Measurements from ENCODE around the gene ANGPTL8. TPM values are rescaled to one million over a fixed set of nuclear protein-coding genes. Genes with fewer than 3 reads are reported as not detected.

The ANGPTL8 gene
- total and polyA plus RNA-seq, 9 of the 15 experiments (the other 6 are each of a cell fraction or from before 2014, with no cell fraction given), result not detected

GRCh38 chr19:11242864-11243797, 3.7 kb downstream of the ANGPTL8 start (continued):
- TF ChIP-seq FOXM1 (IDR thresholded peaks at IDR 0.05; ENCODE audit: low read depth) (no peak), FOXM1 (CRISPR knock-in tag; IDR thresholded peaks at IDR 0.05; ENCODE audit: low read depth) (0 out of 2 replicates have a peak, but pooled peaks have one; percentile 60), ZNF592 (IDR thresholded peaks at IDR 0.05) (no peak), HNRNPL (IDR thresholded peaks at IDR 0.05; ENCODE audit: low read depth, low read length) (no peak), FOXK1 (CRISPR knock-in tag; IDR thresholded peaks at IDR 0.05; ENCODE audit: borderline replicate concordance) (no peak), MNT (conservative IDR thresholded peaks at IDR 0.05) (no peak), ZNF707 (CRISPR knock-in tag; conservative IDR thresholded peaks at IDR 0.05) (no peak), BHLHE40 (IDR thresholded peaks at IDR 0.05; ENCODE audit: low read length) (no peak), POLR2H (tag; IDR thresholded peaks at IDR 0.05; ENCODE audit: low read depth) (no peak), SRSF7 (optimal IDR thresholded peaks at IDR 0.05; ENCODE audit: low read depth, low read length) (no peak), REST (IDR thresholded peaks at IDR 0.05; ENCODE audit: borderline replicate concordance) (peak; percentile 4; the same call in 1 of the 2 replicates), REST (CRISPR knock-in tag; IDR thresholded peaks at IDR 0.05; ENCODE audit: low read depth) (no peak), ELF4 (CRISPR knock-in tag; IDR thresholded peaks at IDR 0.05) (no peak)

All from K562 (cell line).